RWPE2 (cell line): Measurements from ENCODE around the gene BEST1.

ENCODE experiments used
- ATAC-seq: fragments of 200-7000 bp; cut with Tn5 transposase; 3 replicates; pipeline ENCODE4 v1.9.1; 2021; ENCODE audit warnings: low read depth
- DNase-seq: peaks from one replicate; pipeline ENCODE4 v3.0.0-alpha.2; 2020; ENCODE audit warnings: low spot score
- H3K27ac ChIP-seq: fragments of 450-650 bp; 2 replicates; pipeline ENCODE4 v1.5.1; 2017; ENCODE audit warnings: mild to moderate bottlenecking; ENCODE audit not compliant: poor library complexity, severe bottlenecking
- H3K27me3 ChIP-seq: fragments of 250-450 bp; sonication (Bioruptor Pico); 2 replicates; pipeline ENCODE4 v1.5.1; 2021; ENCODE audit warnings: mild to moderate bottlenecking, moderate library complexity; ENCODE audit not compliant: insufficient read depth, poor library complexity, severe bottlenecking
- H3K36me3 ChIP-seq: fragments of 250-450 bp; sonication (Bioruptor Pico); 2 replicates; pipeline ENCODE4 v1.5.1; 2020; ENCODE audit warnings: low read depth, mild to moderate bottlenecking, moderate library complexity
- H3K4me1 ChIP-seq: fragments of 250-450 bp; sonication (Bioruptor Pico); 2 replicates; pipeline ENCODE4 v1.5.1; 2021; ENCODE audit warnings: mild to moderate bottlenecking, moderate library complexity; ENCODE audit not compliant: insufficient read depth, poor library complexity, severe bottlenecking
- H3K4me3 ChIP-seq: fragments of 250-450 bp; sonication (Bioruptor Pico); 2 replicates; pipeline ENCODE4 v1.5.1; 2021; ENCODE audit warnings: mild to moderate bottlenecking, moderate library complexity; ENCODE audit not compliant: severe bottlenecking
- H3K9me3 ChIP-seq: fragments of 250-450 bp; sonication (Bioruptor Pico); 2 replicates; pipeline ENCODE4 v1.5.1; 2021; ENCODE audit warnings: mild to moderate bottlenecking, moderate library complexity; ENCODE audit not compliant: severe bottlenecking
- CTCF ChIP-seq: fragments of 450-650 bp; IDR thresholded peaks from one replicate; pipeline ENCODE4 v1.5.1; 2017; ENCODE audit warnings: mild to moderate bottlenecking, moderate library complexity; ENCODE audit not compliant: poor library complexity, severe bottlenecking

The BEST1 gene

DNA sequence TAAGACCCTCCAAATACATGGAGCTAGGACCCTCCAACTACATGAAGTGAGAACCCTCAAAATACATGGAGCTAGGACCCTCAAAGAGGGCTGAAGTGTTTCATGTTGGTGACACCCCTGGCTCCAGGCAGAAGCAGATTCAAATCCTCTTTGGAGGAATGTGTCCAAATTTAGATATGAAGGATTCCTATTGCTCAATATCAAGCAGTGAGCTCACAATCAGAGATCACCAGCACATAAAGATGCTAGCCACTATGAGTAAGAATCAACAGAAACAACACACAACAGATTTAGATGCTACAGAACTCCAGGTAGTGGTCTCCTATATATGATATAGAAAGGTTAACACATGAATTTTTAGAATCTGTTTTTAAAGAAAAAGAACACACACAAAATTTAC lies 21.5 kb upstream of the BEST1 start:
- Histone ChIP-seq H3K27ac (no peak overlapping the region), H3K4me3 (no peak overlapping the region), H3K9me3 (no peaks in the 10 kb centered on the region), H3K36me3 (no peaks in the 10 kb centered on the region), H3K27me3 (no peaks in the 10 kb centered on the region), H3K4me1 (no peaks in the 10 kb centered on the region)
- TF ChIP-seq CTCF, result no peak
- DNase-seq (no peak), ATAC-seq (no peak)

DNA sequence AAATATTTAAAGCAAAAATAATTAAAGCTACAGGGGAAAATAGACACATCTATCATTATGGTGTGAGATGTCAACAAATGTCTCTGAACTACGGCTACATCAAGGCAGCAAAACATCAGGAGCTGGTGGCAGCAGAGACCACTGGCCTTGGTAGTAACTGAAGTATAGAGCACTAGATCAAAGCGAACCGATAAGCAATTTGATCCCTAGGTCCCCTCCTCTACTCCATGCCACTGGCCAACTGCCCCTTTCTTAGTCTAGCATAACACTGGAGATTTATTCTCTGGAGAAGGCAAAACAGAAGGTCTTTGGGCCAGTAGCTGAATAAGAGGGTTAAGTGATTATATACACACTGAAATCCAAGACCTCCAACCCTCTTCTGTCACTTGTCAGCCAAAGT lies 19.2 kb upstream of the BEST1 start:
- TF ChIP-seq CTCF, result no peak
- no peak overlapping the region for H3K27ac ChIP-seq
- ATAC-seq (no peak), DNase-seq (no peak)
- H3K4me1 ChIP-seq, result no peaks in the 10 kb centered on the region
- no peaks in the 10 kb centered on the region for H3K36me3 ChIP-seq
- no peaks in the 10 kb centered on the region for H3K9me3 ChIP-seq
- no peak overlapping the region for H3K4me3 ChIP-seq
- no peaks in the 10 kb centered on the region for H3K27me3 ChIP-seq

DNA sequence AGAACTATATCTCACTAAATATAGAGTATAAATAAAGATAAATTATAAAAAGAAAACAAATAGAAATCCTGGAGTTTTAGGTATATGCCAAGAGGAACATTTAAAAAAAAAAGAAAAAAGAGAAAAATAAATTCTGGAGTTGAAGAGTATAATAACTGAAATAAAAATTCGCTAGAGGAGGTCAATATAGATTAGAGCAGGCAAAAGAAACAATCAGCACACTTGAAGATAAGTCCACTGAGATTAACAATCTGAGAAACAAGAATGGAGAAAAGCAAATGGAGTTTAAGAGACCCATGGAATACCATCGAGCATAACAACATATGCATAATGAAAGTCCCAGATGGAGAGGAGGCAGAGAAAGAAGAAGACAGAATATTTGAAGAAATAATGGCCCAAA lies 14.3 kb upstream of the BEST1 start:
- Histone ChIP-seq H3K9me3 (peaks cover 2% of the 10 kb centered on the region), H3K4me3 (no peak overlapping the region), H3K27me3 (no peaks in the 10 kb centered on the region), H3K36me3 (no peaks in the 10 kb centered on the region), H3K27ac (no peak overlapping the region), H3K4me1 (no peaks in the 10 kb centered on the region)
- ATAC-seq (no peak), DNase-seq (no peak)
- no peak for TF ChIP-seq CTCF

- H3K36me3 ChIP-seq, result no peaks in the 10 kb centered on the region
- H3K27me3 ChIP-seq, result no peaks in the 10 kb centered on the region
- H3K27ac ChIP-seq, result no peak overlapping the region
- no peak for DNase-seq
- ATAC-seq, result no peak
- no peak for TF ChIP-seq CTCF
- peaks cover 2% of the 10 kb centered on the region for H3K9me3 ChIP-seq
- H3K4me3 ChIP-seq, result no peak overlapping the region
- H3K4me1 ChIP-seq, result no peaks in the 10 kb centered on the region
Measured at GRCh38 chr11:61940466-61940865, 9.7 kb upstream of the BEST1 start.

- H3K4me3 ChIP-seq, result no peak overlapping the region
- no peaks in the 10 kb centered on the region for H3K27me3 ChIP-seq
- H3K27ac ChIP-seq, result no peak overlapping the region
- no peak for ATAC-seq
- no peak for DNase-seq
- H3K4me1 ChIP-seq, result peaks cover 3% of the 10 kb centered on the region
- no peaks in the 10 kb centered on the region for H3K9me3 ChIP-seq
- no peak for TF ChIP-seq CTCF
- no peaks in the 10 kb centered on the region for H3K36me3 ChIP-seq
Measured at GRCh38 chr11:61945191-61945590, 5.0 kb upstream of the BEST1 start.
